ENCODE measurements around the gene GABRR2. TPM values are rescaled to one million over a fixed set of nuclear protein-coding genes. Genes with fewer than 3 reads are reported as not detected.

The GABRR2 gene
- total RNA-seq, 2 donors from 2014 or later = 2.0 TPM; not detected in 1

GRCh38 chr6:89347825-89348224 is 32.7 kb upstream of the GABRR2 start:
- DNase-seq (ENCODE audit: low spot score) (no peak), ATAC-seq (ENCODE audit: insufficient number of reproducible peaks, low FRiP score, low read depth) (no peak)
- Histone ChIP-seq H3K4me3 (no peak overlapping the region), H3K27ac (no peak overlapping the region), H3K36me3 (no peaks in the 10 kb centered on the region), H3K9me3 (no peaks in the 10 kb centered on the region), H3K4me1 (ENCODE audit: control insufficient read depth in 1 of 2, low read depth in 2 of 2) (peaks cover 8 to 51% of the 10 kb centered on the region in 2 donors), H3K27me3 (replicated peaks; ENCODE audit: insufficient read depth) (no peaks in the 10 kb centered on the region)
- no peak for TF ChIP-seq CTCF (IDR thresholded peaks at IDR 0.05)

DNA sequence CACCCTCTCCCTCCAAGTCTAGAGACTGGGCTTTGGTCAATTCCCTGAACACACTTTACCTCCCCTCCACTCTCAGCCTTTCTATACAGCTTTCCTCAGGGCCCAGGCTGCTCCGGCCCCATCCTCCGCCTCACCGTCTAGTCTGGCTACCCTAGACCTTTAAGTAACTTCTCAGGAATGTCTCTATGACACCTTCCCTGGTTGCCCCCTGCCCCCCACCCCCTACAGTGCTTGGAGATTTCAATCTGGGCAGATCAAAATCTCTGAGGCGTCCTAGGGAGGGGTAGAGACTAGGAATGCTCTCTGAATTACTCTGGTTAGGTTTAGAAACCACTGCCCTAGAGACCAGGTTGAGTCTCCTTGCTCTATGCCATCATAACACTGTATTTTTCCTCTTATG is 31.3 kb upstream of the GABRR2 start:
- peaks cover 8 to 49% of the 10 kb centered on the region in 2 donors for H3K4me1 ChIP-seq (ENCODE audit: control insufficient read depth in 1 of 2, low read depth in 2 of 2)
- H3K27me3 ChIP-seq (replicated peaks; ENCODE audit: insufficient read depth) = no peaks in the 10 kb centered on the region
- no peaks in the 10 kb centered on the region for H3K9me3 ChIP-seq
- ATAC-seq (ENCODE audit: insufficient number of reproducible peaks, low FRiP score, low read depth) (no peak), DNase-seq (ENCODE audit: low spot score) (no peak)
- H3K27ac ChIP-seq = no peak overlapping the region
- no peak overlapping the region for H3K4me3 ChIP-seq
- H3K36me3 ChIP-seq = peaks cover 8% of the 10 kb centered on the region
- no peak for TF ChIP-seq CTCF (IDR thresholded peaks at IDR 0.05)

DNA sequence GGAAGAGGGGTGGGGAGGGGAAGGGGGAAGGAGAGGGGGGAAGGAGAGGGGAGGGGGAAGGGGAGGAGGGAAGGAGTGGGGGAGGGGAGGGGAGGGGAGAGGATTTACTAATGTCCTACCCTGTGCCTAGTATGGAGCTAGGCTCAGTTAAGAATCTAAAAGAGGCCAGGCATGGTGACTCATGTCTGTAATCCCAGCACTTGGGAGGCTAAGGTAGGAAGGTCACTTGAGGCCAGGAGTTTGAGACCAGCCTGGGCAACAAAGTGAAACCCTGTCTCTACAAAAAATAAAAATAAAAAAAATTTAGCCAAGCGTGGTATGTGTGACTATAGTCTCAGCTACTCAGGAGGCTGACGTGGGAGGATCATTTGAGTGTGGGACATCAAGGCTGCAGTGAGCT is 24.5 kb upstream of the GABRR2 start:
- Histone ChIP-seq H3K27me3 (replicated peaks; ENCODE audit: insufficient read depth) (peaks cover 3% of the 10 kb centered on the region), H3K27ac (no peak overlapping the region), H3K9me3 (no peaks in the 10 kb centered on the region), H3K4me3 (no peak overlapping the region), H3K36me3 (peaks cover 26% of the 10 kb centered on the region), H3K4me1 (ENCODE audit: control insufficient read depth in 1 of 2, low read depth in 2 of 2) (peaks cover 0 to 4% of the 10 kb centered on the region in 2 donors)
- no peak for TF ChIP-seq CTCF (IDR thresholded peaks at IDR 0.05)
- DNase-seq (ENCODE audit: low spot score) (no peak), ATAC-seq (ENCODE audit: insufficient number of reproducible peaks, low FRiP score, low read depth) (no peak)

GRCh38 chr6:89335164-89335563 is 20.1 kb upstream of the GABRR2 start:
- Histone ChIP-seq H3K36me3 (peaks cover 19% of the 10 kb centered on the region), H3K27me3 (replicated peaks; ENCODE audit: insufficient read depth) (peaks cover 3% of the 10 kb centered on the region), H3K4me3 (no peak overlapping the region), H3K9me3 (no peaks in the 10 kb centered on the region), H3K27ac (no peak overlapping the region), H3K4me1 (ENCODE audit: control insufficient read depth in 1 of 2, low read depth in 2 of 2) (no peaks in the 10 kb centered on the region)
- no peak for ATAC-seq (ENCODE audit: insufficient number of reproducible peaks, low FRiP score, low read depth)
- DNase-seq (ENCODE audit: low spot score) = no peak
- no peak for TF ChIP-seq CTCF (IDR thresholded peaks at IDR 0.05)

GRCh38 chr6:89330910-89331309 is 15.8 kb upstream of the GABRR2 start:
- no peak for DNase-seq (ENCODE audit: low spot score)
- no peaks in the 10 kb centered on the region for H3K9me3 ChIP-seq
- H3K27ac ChIP-seq = no peak overlapping the region
- no peaks in the 10 kb centered on the region for H3K4me1 ChIP-seq (ENCODE audit: control insufficient read depth in 1 of 2, low read depth in 2 of 2)
- H3K27me3 ChIP-seq (replicated peaks; ENCODE audit: insufficient read depth) = peaks cover 3% of the 10 kb centered on the region
- TF ChIP-seq CTCF (IDR thresholded peaks at IDR 0.05) = no peak
- no peak for ATAC-seq (ENCODE audit: insufficient number of reproducible peaks, low FRiP score, low read depth)
- H3K4me3 ChIP-seq = no peak overlapping the region
- peaks cover 16% of the 10 kb centered on the region for H3K36me3 ChIP-seq

Data from thoracic aorta (tissue), 2 donors.